ENCODE data around the gene GTF2A1L.

GRCh38 chr2:48633143-48633542 is 15.5 kb downstream of the GTF2A1L start:
- no peak for TF ChIP-seq CTCF (IDR thresholded peaks at IDR 0.05 in 2 of 3, conservative IDR thresholded peaks at IDR 0.05 in 1 of 3; ENCODE audit: control insufficient read depth in 2 of 3, extremely low read depth in 1 of 3, insufficient read depth in 1 of 3, low read depth in 3 of 3, low read length in 3 of 3)
- no peak for TF ChIP-seq HDAC2 (IDR thresholded peaks at IDR 0.05)
- no peak for TF ChIP-seq SREBF2 (IDR thresholded peaks at IDR 0.05; ENCODE audit: low read length)
- TF ChIP-seq RAD21 (IDR thresholded peaks at IDR 0.05; ENCODE audit: insufficient read depth, low read depth, low read length) = no peak
- no peak for TF ChIP-seq POLR2A (IDR thresholded peaks at IDR 0.05; ENCODE audit: low read depth, low read length)
- no peak for TF ChIP-seq ZZZ3 (IDR thresholded peaks at IDR 0.05; ENCODE audit: control insufficient read depth, insufficient read length, low read depth)
- no peak for TF ChIP-seq FOXM1 (IDR thresholded peaks at IDR 0.05; ENCODE audit: low read depth, low read length)
- TF ChIP-seq HDAC6 (IDR thresholded peaks at IDR 0.05; ENCODE audit: unreplicated experiment) = no peak
- TF ChIP-seq FOXK2 (IDR thresholded peaks at IDR 0.05) = no peak
- no peak for TF ChIP-seq PML (IDR thresholded peaks at IDR 0.05; ENCODE audit: low read length)
